ENCODE results near the gene IBSP.

Gene IBSP

GRCh38 chr4:87838205-87838604 is 38.9 kb downstream of the IBSP start:
- no peak for DNase-seq (ENCODE audit: low read depth)

GRCh38 chr4:87838890-87839591 is 39.7 kb downstream of the IBSP start:
- DNase-seq (ENCODE audit: low read depth): no peak

- no peak for DNase-seq (ENCODE audit: low read depth)
These were observed 40.2 kb downstream of the IBSP start for GRCh38 chr4:87839592-87839946.

- DNase-seq (ENCODE audit: low read depth): no peak
These were observed 40.8 kb downstream of the IBSP start for GRCh38 chr4:87840149-87840548.

- DNase-seq (ENCODE audit: low read depth): no peak
These were observed 44.6 kb downstream of the IBSP start for GRCh38 chr4:87843936-87844335.

- DNase-seq (ENCODE audit: low read depth): no peak
These were observed 45.1 kb downstream of the IBSP start for GRCh38 chr4:87844452-87844851.

GRCh38 chr4:87846226-87846625 is 46.9 kb downstream of the IBSP start:
- no peak for DNase-seq (ENCODE audit: low read depth)

GRCh38 chr4:87848622-87849351 is 49.4 kb downstream of the IBSP start:
- DNase-seq (ENCODE audit: low read depth): no peak

GRCh38 chr4:87849612-87850011 is 50.3 kb downstream of the IBSP start:
- DNase-seq (ENCODE audit: low read depth): no peak

- no peak for DNase-seq (ENCODE audit: low read depth)
These were observed 52.0 kb downstream of the IBSP start for GRCh38 chr4:87851332-87851731.

GRCh38 chr4:87851953-87852352 is 52.6 kb downstream of the IBSP start:
- no peak for DNase-seq (ENCODE audit: low read depth)

- no peak for DNase-seq (ENCODE audit: low read depth)
These were observed 53.8 kb downstream of the IBSP start for GRCh38 chr4:87853108-87853507.

- DNase-seq (ENCODE audit: low read depth): no peak
These were observed 54.5 kb downstream of the IBSP start for GRCh38 chr4:87853891-87854290.

GRCh38 chr4:87855559-87855958 is 56.2 kb downstream of the IBSP start:
- no peak for DNase-seq (ENCODE audit: low read depth)

- DNase-seq (ENCODE audit: low read depth): no peak
These were observed 57.5 kb downstream of the IBSP start for GRCh38 chr4:87856816-87857215.

- no peak for DNase-seq (ENCODE audit: low read depth)
These were observed 58.4 kb downstream of the IBSP start for GRCh38 chr4:87857789-87858188.

All from activated gamma-delta T cell treated with anti-CD3 and anti-CD28 coated beads, Interleukin-2, amount 50 U/mL, for 16 hours (primary cell).